HG02870 (cell line): Measurements from ENCODE around the gene FBXL4.

ENCODE experiments used
- ATAC-seq: cut with Tn5 transposase; IDR thresholded peaks from one replicate; pipeline ENCODE4 v1.9.1; 2021; ENCODE audit warnings: mild to moderate bottlenecking, moderate library complexity; ENCODE audit not compliant: unreplicated experiment

Gene FBXL4

DNA sequence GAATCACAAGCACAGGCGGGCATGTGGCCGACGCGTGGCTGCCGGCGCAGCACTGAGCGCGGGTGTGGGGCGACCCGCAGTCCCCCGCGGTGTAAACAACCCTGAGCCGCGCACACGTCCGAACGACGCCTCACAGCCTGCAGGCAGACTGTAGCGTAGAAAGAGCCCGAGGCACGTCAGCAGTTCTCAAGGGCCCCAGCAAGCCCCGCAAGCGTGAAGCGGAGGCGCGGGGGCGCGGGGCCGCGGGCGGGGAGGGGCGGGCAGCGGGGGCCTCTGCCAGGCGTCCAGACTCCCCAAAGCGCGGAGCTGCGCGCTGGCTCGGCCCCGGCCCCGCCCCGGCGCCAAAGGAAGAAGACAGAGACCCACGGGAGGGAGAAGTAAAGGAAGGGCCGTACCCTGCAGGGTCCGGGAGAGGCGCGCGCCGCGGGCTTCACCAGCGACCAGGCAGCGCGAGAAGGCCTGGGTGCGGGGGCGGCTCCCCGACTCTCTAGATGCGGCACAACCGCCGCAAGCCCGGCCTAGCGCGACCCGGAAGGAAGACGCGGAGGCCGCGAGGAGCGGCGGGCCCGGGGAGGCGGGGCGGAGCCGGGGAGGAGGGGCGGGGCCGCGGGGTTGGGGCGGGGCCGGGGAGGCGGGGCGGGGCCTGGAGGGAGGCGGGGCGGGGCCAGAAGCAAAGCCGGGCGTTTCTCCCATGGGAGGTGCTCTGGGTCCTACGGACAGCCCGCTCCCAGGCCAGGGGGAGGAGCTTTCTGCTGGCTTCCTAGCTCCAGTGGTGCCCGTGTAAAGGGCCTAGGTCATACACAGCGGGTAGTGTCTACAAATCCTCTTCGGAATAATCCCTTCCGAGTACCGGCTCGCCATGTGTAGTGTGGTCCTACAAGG, at the start of gene FBXL4:
Gene FBXL4, minus strand, starts transcription at position 536 of the 882 bp plus-strand sequence. CDS start 20,958 bp downstream, outside the sequence.
- peak; percentile 72 for ATAC-seq

DNA sequence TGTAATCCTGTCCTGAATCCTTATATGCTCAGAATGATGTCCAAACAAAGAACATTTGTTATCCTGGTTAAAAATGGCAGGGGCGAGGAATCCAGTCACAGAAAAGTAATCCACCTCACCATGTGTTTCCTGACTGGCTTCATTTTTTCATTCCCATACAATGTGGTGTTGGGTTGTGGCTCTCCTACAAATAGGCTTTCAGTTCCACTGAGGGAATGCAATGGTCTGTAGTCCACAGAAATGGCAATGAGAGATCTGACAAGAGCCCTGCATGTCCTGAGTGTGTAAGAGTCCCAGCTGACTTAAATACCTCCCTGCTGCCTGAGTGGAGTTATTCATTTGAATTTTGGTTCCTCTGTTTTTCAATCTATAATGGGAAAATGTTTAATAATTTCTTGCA, 47.4 kb upstream of the FBXL4 start:
- ATAC-seq = no peak

DNA sequence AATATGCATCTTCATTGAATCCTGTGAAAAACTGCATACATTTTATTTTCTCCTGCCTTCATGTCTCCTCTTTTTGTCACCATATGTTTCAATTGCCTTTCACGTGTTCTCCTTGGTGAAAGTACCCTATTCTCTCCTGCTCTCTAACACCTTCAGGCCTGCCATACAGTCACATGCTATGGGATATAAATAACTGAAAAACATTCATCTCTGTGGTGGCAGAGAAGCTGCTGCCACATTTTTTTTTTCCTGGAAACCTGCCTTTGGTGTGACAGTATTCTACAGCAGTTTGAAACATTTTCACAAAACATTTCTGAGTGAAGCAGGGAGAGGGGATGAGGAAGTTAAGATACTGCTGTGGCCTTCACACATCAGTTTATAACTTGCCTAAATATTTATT, 44.8 kb upstream of the FBXL4 start:
- ATAC-seq = no peak

DNA sequence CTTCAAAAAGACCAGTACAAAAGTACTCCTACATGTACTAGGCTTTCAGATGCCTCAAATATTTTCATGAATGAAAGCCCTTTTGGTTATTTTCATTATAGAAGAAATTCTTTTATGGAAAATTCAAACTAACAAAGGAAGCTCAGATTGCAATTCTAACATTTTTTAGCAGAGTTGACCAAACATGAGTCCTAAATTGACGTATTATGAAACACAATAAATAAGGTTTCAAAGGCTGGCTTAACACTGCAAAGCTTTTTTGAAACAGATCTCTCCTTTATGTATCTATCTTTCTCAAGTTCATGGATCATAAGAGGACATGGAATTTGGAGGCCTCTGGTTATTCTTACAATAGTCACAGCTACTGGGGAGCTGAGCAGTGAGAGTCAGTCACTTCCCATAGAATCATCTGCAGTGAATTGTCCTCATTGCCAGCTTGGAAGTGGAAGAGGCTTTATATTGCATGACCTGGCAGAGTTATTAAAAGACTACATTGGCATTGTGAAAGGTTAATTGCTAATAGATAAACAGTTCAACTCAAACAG, 38.4 kb upstream of the FBXL4 start:
- no peak for ATAC-seq

DNA sequence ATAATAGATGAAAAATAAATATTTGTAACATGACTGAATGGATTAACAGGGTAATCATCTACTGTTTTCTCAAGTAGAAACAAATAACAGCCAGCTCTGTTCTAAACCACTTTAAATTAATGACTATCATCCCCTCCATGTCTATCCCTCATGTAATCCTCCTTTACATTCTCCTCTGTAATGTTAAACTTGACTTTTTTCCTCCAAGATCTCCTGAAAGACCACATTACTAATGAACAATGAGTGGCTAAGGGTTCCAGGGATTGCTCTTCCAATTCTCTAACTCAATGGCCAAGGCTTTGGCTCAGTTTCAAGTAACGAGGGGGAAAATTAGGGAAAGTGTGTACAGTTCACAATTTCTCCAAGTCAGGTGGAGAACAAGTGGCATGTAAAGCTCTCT, 37.6 kb upstream of the FBXL4 start:
- no peak for ATAC-seq

DNA sequence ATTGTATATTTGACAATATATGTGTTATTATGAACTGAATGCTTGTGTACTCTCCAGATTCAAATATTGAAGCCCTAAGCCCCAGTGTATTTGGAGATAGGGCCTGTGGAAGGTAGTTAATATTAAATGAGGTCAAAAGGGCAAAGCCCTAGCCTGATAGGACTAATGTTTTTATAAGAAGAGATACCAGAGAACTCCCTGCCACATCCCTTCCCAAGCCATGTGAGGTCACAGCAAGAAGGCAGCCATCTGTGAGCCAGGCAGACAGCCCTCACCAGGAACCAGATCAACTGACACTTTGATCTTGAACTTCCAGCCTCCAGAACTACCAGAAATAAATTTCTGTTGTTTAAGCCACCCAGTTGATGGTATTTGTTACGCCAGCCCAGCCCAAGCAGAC, 36.4 kb upstream of the FBXL4 start:
- ATAC-seq = no peak

DNA sequence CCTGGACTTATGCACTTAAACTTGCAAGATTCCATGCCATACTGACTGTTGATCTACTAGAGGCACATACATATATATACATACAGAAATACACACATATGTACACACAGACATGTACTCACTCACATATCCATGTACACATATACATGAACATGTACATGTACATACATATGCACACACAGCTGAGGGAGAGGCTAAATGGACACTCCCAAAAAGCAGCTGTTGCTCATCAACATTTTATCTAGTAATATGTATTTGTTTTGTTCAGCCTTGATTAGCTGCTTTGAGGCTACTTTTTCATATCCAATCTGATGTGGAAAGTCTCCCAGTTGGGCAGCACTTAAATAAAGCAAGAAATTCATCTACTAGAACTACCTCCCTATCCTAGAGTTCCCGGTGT, 33.7 kb upstream of the FBXL4 start:
- ATAC-seq = no peak

DNA sequence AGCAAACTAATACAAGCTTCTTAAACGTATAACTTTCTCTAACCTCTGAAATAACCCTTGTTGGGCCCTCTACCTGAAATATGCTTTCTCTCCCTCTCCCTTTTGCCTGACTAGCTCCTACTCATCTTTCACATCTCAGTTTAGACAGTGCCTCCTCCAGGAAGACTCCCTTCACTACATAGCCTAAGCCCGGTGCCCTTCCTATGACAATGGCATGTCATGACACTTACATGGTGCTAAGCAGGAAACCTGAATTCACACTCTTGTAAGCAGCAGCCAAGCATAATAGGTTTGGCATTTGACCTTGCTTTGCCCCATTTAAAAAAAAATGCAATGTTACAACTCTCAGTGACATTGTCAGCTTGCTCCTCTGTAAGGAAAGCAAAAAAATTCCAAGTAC, 33.1 kb upstream of the FBXL4 start:
- no peak for ATAC-seq

DNA sequence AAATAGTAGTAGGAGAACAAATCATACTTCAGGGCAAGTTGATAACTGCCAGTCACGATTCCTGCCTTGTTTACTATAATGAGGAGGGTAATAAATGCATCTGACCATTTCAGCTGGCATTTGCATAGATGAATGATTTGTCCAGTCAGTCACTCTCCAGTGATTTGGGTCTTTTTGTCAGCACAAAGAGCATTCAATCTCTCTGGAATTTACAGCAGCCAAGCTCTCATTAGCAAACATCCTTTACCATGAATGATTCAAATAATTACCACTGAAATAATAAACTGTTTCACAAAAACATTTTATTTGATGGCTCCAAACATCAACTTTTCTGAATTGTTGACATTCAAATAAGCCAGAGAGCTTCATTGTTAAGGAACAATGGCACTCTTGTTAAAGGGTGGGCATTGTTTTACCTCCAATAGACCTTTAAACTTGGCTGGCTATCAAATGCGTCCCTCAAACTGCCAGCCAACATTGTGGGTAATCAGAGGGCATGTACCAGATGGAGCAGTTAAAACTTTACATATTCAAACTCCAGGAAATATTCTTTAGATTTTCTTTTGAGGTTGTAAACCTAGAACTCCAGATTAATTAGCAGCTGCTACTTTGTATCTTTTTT, 30.0 kb upstream of the FBXL4 start:
- ATAC-seq = no peak

DNA sequence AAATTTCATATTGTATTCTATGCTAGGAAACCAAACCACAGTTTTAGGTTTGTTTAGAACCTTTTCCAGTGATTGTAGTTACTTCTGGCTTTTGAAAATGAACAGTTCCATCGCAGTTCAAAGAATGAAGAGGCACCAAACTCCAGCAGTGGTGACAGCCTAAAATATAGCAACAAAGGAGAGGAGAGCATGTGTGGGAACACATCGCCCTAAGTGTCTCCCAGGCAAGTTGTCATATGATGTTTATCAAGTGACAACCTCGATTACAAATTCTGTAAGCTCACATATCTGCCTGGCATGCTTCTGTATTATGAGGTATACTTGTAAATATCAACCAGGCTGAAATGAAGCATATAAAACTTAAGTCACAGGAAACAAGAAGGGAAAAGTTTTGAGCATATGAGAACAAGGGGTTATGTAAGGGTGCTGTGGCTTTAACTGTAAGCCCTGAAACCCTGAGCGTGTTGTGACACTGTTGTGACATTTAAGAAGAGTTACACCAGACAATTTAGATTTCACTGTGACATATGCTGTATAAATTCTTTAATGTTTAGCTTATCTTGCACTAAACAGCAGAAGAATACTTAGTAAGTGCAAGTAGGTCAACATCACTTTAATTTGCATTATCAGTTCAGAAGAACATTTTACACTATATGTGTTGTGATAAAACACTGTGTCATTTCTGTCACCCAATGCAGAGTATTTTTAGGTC, 29.1 kb upstream of the FBXL4 start:
- ATAC-seq = no peak

DNA sequence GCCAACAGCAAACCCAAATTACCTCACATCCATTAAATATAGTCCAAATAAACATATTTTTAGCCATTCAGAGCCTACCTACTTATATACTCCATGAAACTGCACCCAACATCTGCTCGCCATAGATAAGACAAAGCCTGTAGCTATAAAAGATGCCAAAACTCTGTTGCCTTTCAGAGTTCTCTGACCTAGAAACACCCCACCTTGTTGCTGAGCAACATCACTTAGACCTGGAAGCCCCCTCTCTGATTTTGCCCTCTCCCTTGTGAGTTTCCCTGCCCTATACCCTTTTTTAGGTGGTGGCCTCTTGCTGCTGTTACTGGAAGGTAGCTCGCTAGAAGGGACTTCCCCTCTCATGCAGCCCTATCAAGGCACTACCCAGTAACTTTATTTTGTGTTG, 27.7 kb upstream of the FBXL4 start:
- no peak for ATAC-seq

DNA sequence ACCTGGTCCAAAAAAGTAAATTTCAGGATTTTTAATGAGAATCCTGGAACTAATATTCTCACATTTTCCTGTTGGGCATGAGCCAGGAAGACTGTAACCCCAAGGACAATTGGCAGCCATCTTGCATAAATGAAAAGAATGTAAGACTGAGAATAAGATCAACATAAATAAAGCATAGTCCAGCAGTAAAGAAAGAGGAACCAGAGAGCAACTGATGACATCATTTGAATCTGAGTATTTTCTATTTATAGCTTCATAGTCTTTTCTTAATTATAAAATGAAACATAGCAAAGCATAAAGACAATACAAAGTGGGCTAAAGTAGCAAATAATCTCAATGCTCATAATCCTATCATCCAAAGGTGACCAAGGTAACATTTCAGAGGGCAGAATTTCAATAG, 26.6 kb upstream of the FBXL4 start:
- ATAC-seq = no peak

DNA sequence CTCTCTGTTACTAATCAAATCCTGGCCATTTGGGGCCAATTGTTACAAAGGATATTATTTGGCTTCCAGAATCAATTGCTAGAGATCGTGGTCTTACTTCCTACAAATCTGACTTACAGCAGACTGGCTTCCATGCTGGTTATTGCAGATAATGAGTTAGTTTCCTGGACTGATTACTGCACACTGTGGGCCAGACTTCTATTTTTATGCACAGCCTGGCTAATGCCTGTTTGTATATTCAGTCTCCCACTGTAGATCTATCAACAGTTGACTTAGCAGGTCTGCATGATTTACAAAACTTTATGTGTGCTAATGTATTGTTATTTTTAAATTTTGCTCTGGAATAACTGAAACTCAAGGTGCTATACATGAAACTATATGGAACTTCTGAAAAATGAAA, 25.8 kb upstream of the FBXL4 start:
- no peak for ATAC-seq

DNA sequence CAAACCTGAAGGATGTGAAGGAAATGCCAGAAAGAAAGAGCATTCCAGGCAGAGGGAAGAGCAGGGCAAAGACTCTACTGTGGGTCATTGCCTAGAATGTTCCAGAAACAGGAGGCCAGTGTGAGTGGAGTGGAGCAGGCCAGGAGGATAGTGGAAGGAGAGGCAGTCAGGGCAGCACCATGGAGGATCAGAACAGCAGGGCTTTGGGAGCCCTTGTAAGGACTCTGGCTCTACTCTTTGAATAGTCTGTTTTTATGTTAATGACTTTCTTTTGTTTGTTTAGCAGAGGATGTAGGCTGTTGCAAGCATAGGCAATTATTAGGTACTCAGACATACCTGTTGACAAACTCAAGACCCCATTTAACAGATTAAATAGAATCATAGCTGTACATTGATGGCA, 23.6 kb upstream of the FBXL4 start:
- no peak for ATAC-seq

DNA sequence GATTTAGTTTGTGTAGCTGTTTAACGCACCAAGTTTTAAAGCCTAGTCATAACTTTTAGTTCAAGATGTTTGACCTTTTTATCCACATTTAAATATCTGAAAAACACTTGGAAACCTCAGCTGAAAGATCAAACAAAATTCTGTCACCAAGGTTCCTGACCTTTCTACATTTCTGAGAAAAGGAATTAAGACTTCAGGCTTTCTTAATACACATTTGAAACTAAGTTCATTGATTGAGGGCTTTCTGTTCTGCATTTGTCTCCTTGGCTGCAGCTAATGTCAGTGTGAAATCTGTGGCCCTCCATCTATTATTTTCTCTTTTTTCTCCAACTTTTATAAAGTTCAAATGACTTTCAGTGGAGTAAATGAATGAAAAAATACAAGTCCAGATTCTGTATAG, 22.7 kb upstream of the FBXL4 start:
- peak; percentile 73 for ATAC-seq

DNA sequence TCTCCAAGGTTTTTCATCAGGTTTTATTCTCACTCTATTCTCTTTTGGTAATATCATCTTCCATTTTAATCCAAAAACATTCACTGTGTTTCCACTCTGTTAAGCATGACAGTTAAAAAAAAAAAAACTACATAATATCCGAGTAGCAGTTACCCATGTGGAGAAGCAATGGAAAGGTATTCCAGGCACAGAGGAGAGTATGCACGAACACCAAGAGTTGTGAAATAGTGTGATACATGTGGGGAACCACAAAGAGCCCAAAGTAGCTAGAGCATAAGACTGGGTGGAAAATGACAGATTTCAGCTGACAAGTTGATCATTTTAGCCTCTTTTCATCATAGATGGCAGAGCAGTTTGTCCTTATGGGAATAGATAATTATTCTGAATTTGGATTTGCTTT, 19.9 kb upstream of the FBXL4 start:
- no peak for ATAC-seq

DNA sequence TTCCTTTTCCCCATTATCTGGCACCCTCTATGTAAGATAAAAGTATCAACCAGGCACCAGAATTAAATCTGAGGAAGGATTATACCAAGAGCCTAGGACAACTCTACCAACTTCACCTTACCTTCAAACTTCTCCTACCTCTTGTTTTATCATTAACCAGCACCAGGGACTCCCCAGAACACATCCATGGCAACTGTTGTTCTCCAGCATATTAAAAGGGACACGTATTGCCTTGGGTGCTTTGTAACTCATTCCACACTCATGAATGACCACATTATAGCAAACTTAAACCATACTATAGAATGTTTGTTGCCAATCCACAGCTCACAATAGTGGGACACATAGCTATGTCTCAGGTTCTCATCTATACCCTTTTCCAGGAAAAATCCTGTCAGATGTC, 11.9 kb upstream of the FBXL4 start:
- no peak for ATAC-seq

DNA sequence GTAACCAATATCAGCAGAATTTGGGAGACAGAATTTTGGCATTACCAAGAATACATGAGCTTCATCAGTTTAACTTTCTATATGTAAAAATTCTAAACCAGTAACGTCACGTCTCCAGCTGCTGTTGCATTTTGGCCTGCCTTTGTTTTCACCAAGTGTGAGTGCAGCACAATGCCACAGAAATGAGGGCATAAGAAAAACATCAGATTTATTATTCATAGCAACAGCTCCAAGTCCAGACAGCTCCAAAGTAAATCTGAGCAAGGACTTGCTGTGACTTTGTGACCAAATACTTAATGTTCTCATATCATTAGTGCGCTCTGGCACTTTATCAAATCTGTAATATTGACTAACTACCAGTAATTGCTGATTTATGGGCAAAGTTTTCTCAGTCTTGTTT, 11.0 kb upstream of the FBXL4 start:
- no peak for ATAC-seq

DNA sequence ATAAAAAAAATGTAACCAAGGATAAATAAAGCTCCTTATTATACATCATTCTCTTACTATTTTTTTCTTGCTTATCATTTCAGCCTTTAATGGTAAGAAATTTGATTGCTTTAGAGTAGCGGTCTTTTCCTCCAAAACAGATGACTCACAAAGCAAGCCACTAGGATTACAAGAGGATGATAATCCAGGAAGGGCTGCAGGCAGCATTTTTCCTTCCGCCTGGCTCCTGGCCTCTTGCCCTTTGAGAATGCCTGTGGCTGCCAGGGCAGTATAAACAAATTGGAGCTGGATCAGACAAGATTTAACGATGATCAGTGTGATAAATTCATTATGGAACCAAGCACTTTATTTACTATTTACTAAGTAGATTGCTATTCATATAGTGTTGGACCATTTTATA, 9.7 kb upstream of the FBXL4 start:
- ATAC-seq = no peak

DNA sequence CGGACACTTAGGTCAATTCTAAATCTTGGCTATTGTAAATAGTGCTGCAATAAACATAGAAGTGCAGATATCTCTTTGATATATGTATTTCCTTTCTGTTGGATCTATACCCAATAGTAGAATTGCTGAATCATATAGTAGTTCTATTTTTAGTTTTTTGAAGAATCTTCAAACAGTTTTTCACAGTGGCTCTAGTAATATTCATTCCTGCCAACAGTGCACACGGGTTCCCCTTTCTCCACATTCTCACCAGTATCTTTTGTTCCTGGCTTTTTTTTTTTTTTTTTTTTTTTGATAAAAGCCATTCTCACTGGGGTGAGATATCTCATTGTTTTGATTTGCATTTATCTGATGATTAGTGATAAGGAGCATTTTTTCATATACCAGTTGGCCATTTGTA, 1.8 kb upstream of the FBXL4 start:
- ATAC-seq = no peak

DNA sequence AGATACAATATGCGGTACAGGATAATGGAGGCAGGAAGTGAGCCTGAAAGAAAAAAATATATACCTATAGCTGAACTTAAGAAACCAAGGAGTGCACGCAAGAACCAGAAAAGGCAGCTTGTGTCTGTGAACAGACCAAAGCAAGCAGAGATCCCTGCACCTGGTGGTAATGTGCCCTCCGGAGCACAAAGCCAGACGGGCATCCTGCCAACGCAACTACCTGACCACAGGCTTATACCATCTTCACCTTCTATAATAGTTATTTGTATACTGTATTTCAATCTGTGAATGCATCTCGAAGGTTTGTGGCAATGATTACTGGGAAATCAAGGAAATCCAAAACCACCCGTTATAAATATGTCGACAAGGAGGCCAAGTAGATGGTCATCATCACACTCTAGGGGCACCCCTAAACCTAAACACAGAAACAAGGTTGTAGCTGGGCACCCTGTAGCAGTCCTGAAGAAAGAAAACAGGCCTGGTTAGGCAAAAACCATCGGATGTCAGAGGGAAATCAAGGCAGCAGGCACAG, 801 bp downstream of the FBXL4 start:
- peak; percentile 21 for ATAC-seq
